DMS53 treated with DMSO at 0.1 percent for 48 hours (cell line): ENCODE measurements around the gene NPR1.
"Not testable (repeated sequence)": the region's sequence is repeated elsewhere in the genome, so short reads cannot be mapped to it uniquely, and the experiment has no call there.

Source experiments
- DNase-seq: peaks from one replicate; lab custom pipeline; 2025; ENCODE audit not compliant: unreplicated experiment; lab: John Stamatoyannopoulos, UW

NPR1 gene

DNA sequence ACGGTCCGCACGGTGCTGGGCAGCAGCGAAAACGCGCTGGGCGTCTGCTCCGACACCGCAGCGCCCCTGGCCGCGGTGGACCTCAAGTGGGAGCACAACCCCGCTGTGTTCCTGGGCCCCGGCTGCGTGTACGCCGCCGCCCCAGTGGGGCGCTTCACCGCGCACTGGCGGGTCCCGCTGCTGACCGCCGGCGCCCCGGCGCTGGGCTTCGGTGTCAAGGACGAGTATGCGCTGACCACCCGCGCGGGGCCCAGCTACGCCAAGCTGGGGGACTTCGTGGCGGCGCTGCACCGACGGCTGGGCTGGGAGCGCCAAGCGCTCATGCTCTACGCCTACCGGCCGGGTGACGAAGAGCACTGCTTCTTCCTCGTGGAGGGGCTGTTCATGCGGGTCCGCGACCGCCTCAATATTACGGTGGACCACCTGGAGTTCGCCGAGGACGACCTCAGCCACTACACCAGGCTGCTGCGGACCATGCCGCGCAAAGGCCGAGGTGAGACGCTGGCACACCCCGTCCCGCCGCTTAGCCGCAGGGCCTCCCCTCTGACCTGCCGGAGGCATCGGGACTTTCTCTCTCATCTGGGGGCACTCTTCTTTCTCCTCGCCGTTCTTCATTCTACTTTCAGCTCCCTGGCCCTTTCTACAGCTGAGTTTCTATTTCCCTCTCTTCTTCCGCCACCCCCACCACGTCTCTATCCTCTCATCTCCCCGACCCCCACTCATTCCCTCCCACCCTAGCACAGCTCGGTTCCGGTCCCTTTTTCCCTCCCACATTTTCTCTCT is 1.0 kb downstream of the NPR1 start:
- no peak for DNase-seq

- no peak for DNase-seq
Measured at GRCh38 chr1:153680120-153680403, 1.6 kb downstream of the NPR1 start.

- DNase-seq, result no peak
Measured at GRCh38 chr1:153682730-153683129, 4.2 kb downstream of the NPR1 start.

DNA sequence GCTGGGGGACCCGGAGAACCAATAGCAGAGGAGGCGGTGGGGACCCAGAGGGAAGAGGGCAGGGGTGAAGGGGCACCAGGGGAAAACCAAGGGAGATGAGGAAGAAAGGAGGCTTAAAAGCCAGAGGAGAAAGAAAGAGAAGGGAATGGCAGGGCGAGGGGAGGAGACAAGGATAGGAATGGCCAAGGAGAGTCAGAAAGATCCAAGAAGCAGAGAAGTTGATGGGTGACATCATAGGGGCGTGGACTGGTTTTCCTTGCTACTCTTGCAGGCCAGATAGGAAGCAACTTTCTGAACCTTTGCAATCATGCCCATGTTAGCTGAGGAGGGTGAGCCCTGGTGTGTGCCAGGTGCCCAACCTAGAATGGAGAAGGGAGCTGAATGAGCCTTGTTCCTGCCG is 5.4 kb downstream of the NPR1 start:
- no peak for DNase-seq

DNA sequence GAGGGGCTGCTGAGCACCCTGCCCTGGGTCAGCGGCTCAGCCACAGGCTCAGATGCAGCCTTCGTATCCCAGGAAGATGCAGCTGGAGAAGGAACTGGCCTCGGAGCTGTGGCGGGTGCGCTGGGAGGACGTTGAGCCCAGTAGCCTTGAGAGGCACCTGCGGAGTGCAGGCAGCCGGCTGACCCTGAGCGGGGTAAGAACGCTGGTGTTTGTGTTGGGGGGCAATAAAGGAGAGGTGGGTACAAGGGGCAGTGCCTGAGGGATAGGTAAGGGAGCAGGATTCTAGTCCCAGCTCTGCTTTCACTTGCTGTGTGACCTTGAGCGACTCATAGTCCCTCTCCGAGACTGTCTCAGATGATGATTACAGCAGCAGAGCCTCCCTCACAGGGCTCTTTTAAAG is 6.4 kb downstream of the NPR1 start:
- DNase-seq, result no peak

GRCh38 chr1:153685544-153686340 is 7.3 kb downstream of the NPR1 start:
- DNase-seq, result no peak

DNA sequence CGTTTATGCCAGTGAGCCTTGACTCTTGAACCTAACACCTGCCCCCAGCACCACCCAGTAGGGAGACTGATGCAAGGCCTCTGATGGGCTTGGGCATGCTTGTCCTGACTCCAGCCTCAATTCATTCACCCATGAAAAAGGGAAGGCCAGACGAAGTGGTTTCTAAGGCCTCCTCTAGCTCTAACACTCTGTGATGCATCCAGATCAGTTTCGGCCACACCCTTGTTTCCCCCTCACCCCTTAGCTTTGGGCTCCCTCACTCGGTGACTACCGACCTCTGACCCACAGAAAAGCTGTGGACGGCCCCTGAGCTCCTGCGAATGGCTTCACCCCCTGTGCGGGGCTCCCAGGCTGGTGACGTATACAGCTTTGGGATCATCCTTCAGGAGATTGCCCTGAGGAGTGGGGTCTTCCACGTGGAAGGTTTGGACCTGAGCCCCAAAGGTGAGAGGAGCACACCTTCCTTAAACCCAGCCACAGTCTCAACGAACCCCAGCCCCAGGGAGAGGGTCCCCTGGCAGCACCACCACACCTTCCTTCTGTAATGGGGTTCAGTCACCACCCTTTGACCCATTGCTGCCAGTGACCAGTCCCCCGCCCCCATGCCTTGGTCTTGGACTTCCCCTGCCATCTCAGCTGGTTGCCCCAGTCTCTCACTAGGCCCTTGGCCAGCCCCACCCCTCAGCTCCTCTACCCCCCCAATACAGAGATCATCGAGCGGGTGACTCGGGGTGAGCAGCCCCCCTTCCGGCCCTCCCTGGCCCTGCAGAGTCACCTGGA is 9.0 kb downstream of the NPR1 start:
- DNase-seq, result no peak

- DNase-seq, result no peak
Measured at GRCh38 chr1:153688276-153688675, 9.8 kb downstream of the NPR1 start.

DNA sequence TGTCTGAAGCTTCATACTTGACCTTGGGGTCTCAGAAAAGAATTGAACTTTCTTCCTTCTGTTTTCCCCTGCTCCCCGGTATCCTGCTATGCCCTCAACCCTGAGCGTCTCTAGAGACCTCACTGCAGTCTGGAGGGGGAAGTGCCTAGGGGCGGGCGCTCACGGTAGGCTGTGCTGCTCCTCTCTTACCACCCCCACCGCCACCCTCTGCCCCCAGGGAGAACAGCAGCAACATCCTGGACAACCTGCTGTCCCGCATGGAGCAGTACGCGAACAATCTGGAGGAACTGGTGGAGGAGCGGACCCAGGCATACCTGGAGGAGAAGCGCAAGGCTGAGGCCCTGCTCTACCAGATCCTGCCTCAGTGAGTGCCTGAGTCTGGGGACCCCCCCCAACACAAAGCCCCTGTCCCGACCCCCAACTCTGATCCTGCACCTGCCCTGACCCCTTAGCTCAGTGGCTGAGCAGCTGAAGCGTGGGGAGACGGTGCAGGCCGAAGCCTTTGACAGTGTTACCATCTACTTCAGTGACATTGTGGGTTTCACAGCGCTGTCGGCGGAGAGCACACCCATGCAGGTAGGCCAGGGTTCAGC is 10.3 kb downstream of the NPR1 start:
- DNase-seq, result no peak

GRCh38 chr1:153693466-153693865 is 15.0 kb downstream of the NPR1 start:
- DNase-seq, result no peak

DNA sequence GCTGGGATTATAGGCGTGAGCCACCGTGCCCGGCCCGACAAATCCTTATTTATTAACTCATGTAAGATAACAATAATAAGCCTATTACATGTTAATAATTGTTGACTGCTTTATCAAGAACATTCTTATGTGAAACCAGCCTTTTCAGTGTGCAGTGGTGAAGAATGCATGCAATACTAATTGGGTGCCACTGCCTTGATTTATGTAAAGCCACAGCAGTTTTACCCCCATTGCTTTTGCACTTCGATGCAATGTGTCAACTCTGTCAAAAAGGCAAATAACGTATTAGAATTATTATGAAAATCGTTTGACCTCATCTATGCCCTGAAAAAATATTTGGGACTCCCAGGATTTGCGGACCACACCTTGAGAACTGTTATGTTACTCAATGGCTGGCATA is 18.3 kb downstream of the NPR1 start:
- no peak for DNase-seq

- DNase-seq, result no peak
Measured at GRCh38 chr1:153697191-153698019, 18.9 kb downstream of the NPR1 start.

GRCh38 chr1:153698020-153698922 is 19.8 kb downstream of the NPR1 start:
- DNase-seq, result no peak

DNA sequence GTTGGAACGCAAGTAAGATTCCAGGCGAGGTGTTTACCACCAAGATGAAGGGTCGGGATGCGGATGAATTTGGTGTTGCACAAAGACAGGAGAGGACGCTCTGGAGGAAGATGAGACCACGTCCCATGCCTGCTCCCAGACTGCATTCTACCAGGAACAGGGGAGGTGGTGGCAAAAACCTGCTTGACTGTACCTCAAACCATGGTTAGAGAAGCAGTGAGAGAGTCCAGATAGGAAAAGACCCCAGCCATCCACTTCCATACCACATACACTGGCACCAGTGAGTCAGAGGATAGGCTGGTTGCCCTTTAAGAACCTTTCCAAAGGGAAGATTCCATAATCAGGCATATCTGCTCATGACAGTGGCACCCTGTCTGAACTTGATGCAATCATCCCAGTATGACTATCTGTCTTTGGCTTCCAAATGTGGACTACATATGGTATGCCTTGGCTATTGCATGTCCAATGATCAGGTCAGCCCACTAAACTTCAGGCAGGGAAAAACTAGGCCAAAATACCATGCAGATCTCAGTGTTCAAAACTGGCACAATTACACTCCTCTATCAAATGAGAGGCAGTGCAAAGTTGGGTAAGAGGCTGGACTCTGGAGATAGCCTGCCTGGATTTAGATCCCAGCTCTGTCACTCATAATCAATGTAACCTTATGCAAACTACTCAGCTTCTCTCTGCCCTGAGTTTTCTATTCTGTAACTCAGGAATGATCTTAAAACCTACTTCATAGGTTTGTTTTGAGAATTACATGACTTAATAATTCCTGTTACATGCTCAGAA is 20.6 kb downstream of the NPR1 start:
- no peak for DNase-seq

GRCh38 chr1:153699768-153700167 is 21.3 kb downstream of the NPR1 start:
- no peak for DNase-seq

GRCh38 chr1:153705484-153705883 is 27.0 kb downstream of the NPR1 start:
- DNase-seq, result no peak

DNA sequence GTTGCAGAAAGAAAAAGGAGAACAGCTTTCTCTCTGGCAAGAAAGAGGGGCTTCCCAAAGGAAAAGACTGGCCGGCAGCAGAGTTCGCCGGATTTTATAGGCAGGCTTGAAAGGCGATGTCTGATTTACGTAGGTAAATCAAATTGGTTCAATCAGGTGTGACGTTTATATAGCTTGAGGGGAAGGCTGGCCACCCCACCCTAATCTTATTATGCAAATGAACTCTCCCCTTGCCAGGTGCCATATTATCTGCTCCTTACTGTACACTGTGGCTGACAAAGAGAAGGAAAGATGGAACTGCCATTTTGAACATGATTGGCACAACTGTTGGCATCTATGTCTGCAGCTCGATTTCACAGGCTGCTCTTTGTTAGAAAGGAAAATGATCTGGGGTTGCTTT is 32.5 kb downstream of the NPR1 start:
- no peak for DNase-seq

DNA sequence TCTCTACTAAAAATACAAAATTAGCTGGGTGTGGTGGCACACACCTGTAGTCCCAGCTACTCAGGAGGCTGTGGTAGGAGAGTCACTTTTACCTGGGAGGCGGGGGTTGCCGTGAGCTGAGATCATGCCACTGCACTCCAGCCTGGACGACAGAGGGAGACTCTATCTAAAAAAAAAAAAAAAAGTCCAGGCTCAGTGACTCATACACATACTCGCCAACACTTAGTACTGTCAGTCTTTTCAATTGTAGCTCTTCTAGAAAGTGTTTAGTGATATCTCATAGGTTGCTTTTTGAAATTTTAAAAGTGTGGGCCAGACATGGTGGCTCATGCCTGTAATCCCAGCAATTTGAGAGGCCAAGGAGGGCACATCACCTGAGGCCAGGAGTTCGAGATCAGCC is 37.7 kb downstream of the NPR1 start:
- not testable (repeated sequence) for DNase-seq

- DNase-seq, result no peak
Measured at GRCh38 chr1:153717330-153717729, 38.8 kb downstream of the NPR1 start.
